ENCODE data around the gene USP2. TPM values are rescaled to one million over a fixed set of nuclear protein-coding genes. Genes with fewer than 3 reads are reported as not detected.

The USP2 gene
- total and polyA plus RNA-seq, 2 of the 8 experiments (the other 6 are each of a cell fraction or from before 2014, with no cell fraction given), result 2.2 to 6.9 TPM

GRCh38 chr11:119307219-119307618, 74.3 kb downstream of the USP2 start:
- Histone ChIP-seq H4K20me1 (replicated peaks in 1 of 2; ENCODE audit: control insufficient read depth in 1 of 2, insufficient read depth in 2 of 2, low read length in 2 of 2) (peaks cover 5 to 6% of the 10 kb centered on the region in 2 experiments), H3K23me2 (ENCODE audit: low read depth, low read length) (no peaks in the 10 kb centered on the region), H4K91ac (replicated peaks; ENCODE audit: insufficient read length, low read length) (no peak overlapping the region), H3K79me2 (ENCODE audit: control insufficient read depth in 1 of 2, insufficient read depth in 2 of 2, low read length in 2 of 2) (no peaks in the 10 kb centered on the region), H3K9me3 (ENCODE audit: insufficient read depth in 2 of 2, low read depth in 1 of 2, low read length in 1 of 2) (no peaks in the 10 kb centered on the region), H2AFZ (ENCODE audit: low read length) (no peak overlapping the region), H2BK120ac (replicated peaks; ENCODE audit: low read depth, low read length) (no peak overlapping the region), H3K23ac (ENCODE audit: insufficient read length) (no peak overlapping the region), H2BK12ac (ENCODE audit: low read depth, low read length) (no peak overlapping the region), H3K9ac (replicated peaks in 1 of 4; ENCODE audit: extremely low read depth in 1 of 4, low read depth in 3 of 4, low read length in 3 of 4) (no peak overlapping the region), H2BK15ac (ENCODE audit: low read length) (no peak overlapping the region), H3K27me3 (replicated peaks in 1 of 4; ENCODE audit: control insufficient read depth in 3 of 4, extremely low read depth in 1 of 4, insufficient read depth in 3 of 4, low read length in 3 of 4) (no peaks in the 10 kb centered on the region), H3K4me2 (ENCODE audit: insufficient read depth in 1 of 2, low read depth in 2 of 2, low read length in 2 of 2) (no peak overlapping the region), H3K4me1 (replicated peaks in 1 of 4; ENCODE audit: control insufficient read depth in 3 of 4, insufficient read depth in 4 of 4, low read length in 3 of 4) (no peaks in the 10 kb centered on the region), H2AK5ac (ENCODE audit: low read depth, low read length) (no peak overlapping the region), H3K27ac (ENCODE audit: low read depth, low read length) (no peak overlapping the region; the same call in 1 of the 2 replicates), H4K8ac (ENCODE audit: extremely low read depth, insufficient read depth, low read length) (no peak overlapping the region), H4K5ac (ENCODE audit: insufficient read length, low read depth, low read length) (no peak overlapping the region), H3K14ac (ENCODE audit: insufficient read length) (no peak overlapping the region), H2BK5ac (ENCODE audit: low read depth, low read length) (no peak overlapping the region), H2BK20ac (ENCODE audit: low read length) (no peak overlapping the region), H3K4ac (replicated peaks; ENCODE audit: insufficient read length, low read depth, low read length) (no peak overlapping the region), H3K36me3 (ENCODE audit: control insufficient read depth in 2 of 4, insufficient read depth in 4 of 4, low read length in 3 of 4) (peaks cover 5 to 45% (median 16%) of the 10 kb centered on the region in 4 experiments; a peak in 7 of 8 replicates), H3K4me3 (ENCODE audit: extremely low read depth in 1 of 4, insufficient read depth in 2 of 4, low read depth in 3 of 4, low read length in 4 of 4) (no peak overlapping the region), H3K56ac (replicated peaks; ENCODE audit: insufficient read length, low read depth, low read length) (no peak overlapping the region), H3K79me1 (ENCODE audit: low read depth, low read length) (no peaks in the 10 kb centered on the region), H3K18ac (ENCODE audit: extremely low read depth, low read length) (no peak overlapping the region)
- no peak for DNase-seq (ENCODE audit: low read depth in 1 of 2, low spot score in 2 of 2)
- WGBS, 2 experiments (ENCODE audit: extremely low coverage in 1 of 2, insufficient coverage in 1 of 2, insufficient read length in 1 of 2, insufficient replicate concordance in 2 of 2, low coverage in 1 of 2, low lambda C conversion rate in 2 of 2, missing lambda C conversion rate in 1 of 2), result 63% methylated on average over 1 of the region's 1 CpG; no CpG with 5 or more reads in 1 of the 2 experiments
- CTCF ChIA-PET (ENCODE audit: partially characterized antibody), result interaction anchor here (0.6 to 13.8 kb wide), 13 partner anchors 8 to 225 kb away, joined by 3 to 174 read pairs (median 5); no protein-coding TSS in a partner anchor
- POLR2A ChIA-PET (ENCODE audit: partially characterized antibody), result interaction anchor here (0.6 to 5.6 kb wide), 8 partner anchors 10 to 290 kb away, joined by 3 to 44 read pairs (median 4); partner anchors contain the start of genes HMBS and MCAM
- no peak for FAIRE-seq
- TF ChIP-seq CTCF (IDR thresholded peaks at IDR 0.05; ENCODE audit: control extremely low read depth in 1 of 3, insufficient read depth in 1 of 3, low read depth in 1 of 3, low read length in 3 of 3) (peak in 2 of 3 experiments; percentile 2 to 30; a peak in 3 of 4 replicates), RAD21 (IDR thresholded peaks at IDR 0.05 in 1 of 2, conservative IDR thresholded peaks at IDR 0.05 in 1 of 2; ENCODE audit: low read depth in 2 of 2, low read length in 2 of 2) (peak; percentile 26 to 45; a peak in 2 of 4 replicates), KDM1A (IDR thresholded peaks at IDR 0.05; ENCODE audit: borderline replicate concordance, low read length) (no peak)
